Measurements from ENCODE around the gene LRRC38. TPM values are rescaled to one million over a fixed set of nuclear protein-coding genes. Genes with fewer than 3 reads are reported as not detected.

LRRC38 gene
- total and polyA plus RNA-seq, 2 of the 13 experiments (the other 11 are each of a cell fraction or from before 2014, with no cell fraction given), result not detected

GRCh38 chr1:13541435-13542215, 27.8 kb upstream of the LRRC38 start:
- 10% methylated on average over 11 of the region's 13 CpGs for WGBS (ENCODE audit: low lambda C conversion rate)
- H3K27ac ChIP-seq (ENCODE audit: extremely low read length, insufficient read depth, low read length), result no peak overlapping the region
- no peak overlapping the region for H2AFZ ChIP-seq (ENCODE audit: low read length)
- H3K36me3 ChIP-seq (replicated peaks in 1 of 2; ENCODE audit: control insufficient read depth in 1 of 2, insufficient read depth in 2 of 2, low read length in 2 of 2), result no peaks in the 10 kb centered on the region
- no peak for TF ChIP-seq SAP130 (CRISPR knock-in tag; IDR thresholded peaks at IDR 0.05; ENCODE audit: low read depth)
- TF ChIP-seq RFXANK (CRISPR knock-in tag; IDR thresholded peaks at IDR 0.05), result no peak
- TF ChIP-seq ZNF557 (CRISPR knock-in tag; IDR thresholded peaks at IDR 0.05), result no peak
- TF ChIP-seq ZNF451 (CRISPR knock-in tag; IDR thresholded peaks at IDR 0.05), result no peak
- no peak for TF ChIP-seq MTERF4 (CRISPR knock-in tag; IDR thresholded peaks at IDR 0.05)
- no peak for TF ChIP-seq ZNF460 (CRISPR knock-in tag; IDR thresholded peaks at IDR 0.05; ENCODE audit: borderline replicate concordance)
- TF ChIP-seq MYPOP (CRISPR knock-in tag; IDR thresholded peaks at IDR 0.05), result no peak
- no peak for TF ChIP-seq NR2C2 (CRISPR knock-in tag; IDR thresholded peaks at IDR 0.05; ENCODE audit: borderline replicate concordance)
- no peak for TF ChIP-seq ETV5 (CRISPR knock-in tag; IDR thresholded peaks at IDR 0.05; ENCODE audit: borderline replicate concordance)
- no peak for TF ChIP-seq CAMTA2 (CRISPR knock-in tag; IDR thresholded peaks at IDR 0.05; ENCODE audit: borderline replicate concordance)
- no peak for TF ChIP-seq PAX8 (CRISPR knock-in tag; IDR thresholded peaks at IDR 0.05; ENCODE audit: borderline replicate concordance)
- no peak for TF ChIP-seq KLF9 (CRISPR knock-in tag; IDR thresholded peaks at IDR 0.05; ENCODE audit: low read depth)
- TF ChIP-seq ZNF12 (CRISPR knock-in tag; IDR thresholded peaks at IDR 0.05), result no peak
- no peak for TF ChIP-seq TCF12 (IDR thresholded peaks at IDR 0.05)
- no peak for TF ChIP-seq TCF12 (CRISPR knock-in tag; IDR thresholded peaks at IDR 0.05)
- no peak for TF ChIP-seq RCOR2 (CRISPR knock-in tag; IDR thresholded peaks at IDR 0.05)
- no peak for TF ChIP-seq ZNF296 (CRISPR knock-in tag; conservative IDR thresholded peaks at IDR 0.05)
- H3K79me2 ChIP-seq (ENCODE audit: insufficient read depth, low read length), result no peaks in the 10 kb centered on the region
- H3K4me1 ChIP-seq (ENCODE audit: insufficient read depth, low read length), result no peaks in the 10 kb centered on the region
- no TSS peak for BruUV-seq (replicated peaks)
- DNase-seq (ENCODE audit: low spot score) (no peak), FAIRE-seq (no peak), ATAC-seq (no peak)
- ChIA-PET CTCF (ENCODE audit: low intra/inter-chr PET ratio, low total read pairs) (no interaction called here), POLR2A (no interaction called here)
- H3K4me3 ChIP-seq (replicated peaks in 1 of 3; ENCODE audit: insufficient read depth in 1 of 3, low read depth in 2 of 3, low read length in 3 of 3), result no peak overlapping the region
- no peak overlapping the region for H3K9ac ChIP-seq (ENCODE audit: insufficient read depth, low read depth, low read length)
- no peaks in the 10 kb centered on the region for H3K9me3 ChIP-seq (ENCODE audit: low read length)
- H3K4me2 ChIP-seq (ENCODE audit: low read depth, low read length), result no peak overlapping the region
- peaks cover 1 to 27% of the 10 kb centered on the region in 2 experiments; a peak in 4 of 5 replicates for H3K27me3 ChIP-seq (ENCODE audit: control insufficient read depth in 1 of 2, insufficient read depth in 2 of 2, low read length in 2 of 2)
- no peaks in the 10 kb centered on the region for H4K20me1 ChIP-seq (ENCODE audit: insufficient read depth, low read length)
- intact Hi-C loops (cut with micrococcal nuclease; ENCODE audit: unreplicated experiment) (no loop called here), in situ Hi-C loops (cut with HindIII; ENCODE audit: extremely low pct_ligation_motif_present, low pct_unique_long_range_greater_than_20kb) (no loop called here)

All from HepG2 (cell line).